NCI-H2196 treated with DMSO at 0.1 percent for 48 hours (cell line): ENCODE measurements around the gene SLC16A9.

Source experiments
- DNase-seq: peaks from one replicate; lab custom pipeline; 2025; ENCODE audit not compliant: unreplicated experiment; lab: John Stamatoyannopoulos, UW

Gene SLC16A9

GRCh38 chr10:59631237-59631636, 78.4 kb downstream of the SLC16A9 start:
- no peak for DNase-seq

GRCh38 chr10:59628965-59629364, 80.7 kb downstream of the SLC16A9 start:
- DNase-seq = no peak

- DNase-seq = no peak
Observed at GRCh38 chr10:59628456-59628855, 81.2 kb downstream of the SLC16A9 start.

GRCh38 chr10:59627366-59628018, 82.2 kb downstream of the SLC16A9 start:
- no peak for DNase-seq

GRCh38 chr10:59626523-59626869, 83.2 kb downstream of the SLC16A9 start:
- no peak for DNase-seq

GRCh38 chr10:59625721-59626522, 83.7 kb downstream of the SLC16A9 start:
- DNase-seq = peak; percentile 33

GRCh38 chr10:59624951-59625350, 84.7 kb downstream of the SLC16A9 start:
- DNase-seq = no peak

GRCh38 chr10:59624136-59624535, 85.5 kb downstream of the SLC16A9 start:
- DNase-seq = no peak

- DNase-seq = no peak
Observed at GRCh38 chr10:59623133-59624121, 86.2 kb downstream of the SLC16A9 start.

GRCh38 chr10:59622320-59623132, 87.1 kb downstream of the SLC16A9 start:
- no peak for DNase-seq

- no peak for DNase-seq
Observed at GRCh38 chr10:59621771-59622170, 87.9 kb downstream of the SLC16A9 start.

GRCh38 chr10:59618666-59619065, 91.0 kb downstream of the SLC16A9 start:
- DNase-seq = no peak

- no peak for DNase-seq
Observed at GRCh38 chr10:59617996-59618395, 91.7 kb downstream of the SLC16A9 start.

- DNase-seq = no peak
Observed at GRCh38 chr10:59611048-59611447, 98.6 kb downstream of the SLC16A9 start.

GRCh38 chr10:59607970-59608369, 101.7 kb downstream of the SLC16A9 start:
- DNase-seq = no peak

- no peak for DNase-seq
Observed at GRCh38 chr10:59606551-59606961, 103.1 kb downstream of the SLC16A9 start.

- no peak for DNase-seq
Observed at GRCh38 chr10:59601985-59602384, 107.7 kb downstream of the SLC16A9 start.
